IPS-NIHi7 (cell line): Measurements from ENCODE around the gene ADAMTS17.

Source experiments
- DNase-seq: peaks from one replicate; pipeline ENCODE4 v3.0.0; 2012; ENCODE audit warnings: mixed read lengths; ENCODE audit errors: extremely low spot score

ADAMTS17 gene

DNA sequence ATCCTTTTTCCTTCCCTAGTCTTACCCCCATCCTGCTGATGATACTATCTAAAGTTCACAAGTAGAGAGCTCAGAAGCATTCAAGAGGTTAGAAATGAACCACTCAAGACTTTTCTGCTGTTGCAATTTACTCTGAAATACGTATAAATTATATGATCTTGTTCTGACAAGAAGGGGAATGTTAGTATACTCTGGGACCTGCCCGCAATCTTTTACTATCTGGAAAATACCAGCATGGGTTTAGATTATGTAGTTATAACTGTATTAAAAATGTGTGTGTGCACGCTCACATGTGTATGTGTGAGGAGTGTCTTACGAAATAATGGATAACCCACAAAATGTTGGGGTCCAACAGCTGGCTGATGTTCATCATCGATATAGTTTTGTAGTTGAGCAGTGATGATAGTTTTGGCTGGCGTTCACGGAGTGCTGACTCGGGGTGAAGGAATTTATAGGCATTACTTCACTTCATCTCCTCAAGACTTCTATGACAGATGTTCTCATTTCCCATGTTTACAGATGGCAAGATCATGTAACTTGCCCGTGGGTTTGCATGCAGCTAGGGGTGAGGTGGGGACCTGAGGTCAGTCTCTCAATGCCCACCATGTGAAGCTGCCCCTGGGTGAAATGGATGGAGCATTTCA, 311.1 kb downstream of the ADAMTS17 start:
- no peak for DNase-seq

DNA sequence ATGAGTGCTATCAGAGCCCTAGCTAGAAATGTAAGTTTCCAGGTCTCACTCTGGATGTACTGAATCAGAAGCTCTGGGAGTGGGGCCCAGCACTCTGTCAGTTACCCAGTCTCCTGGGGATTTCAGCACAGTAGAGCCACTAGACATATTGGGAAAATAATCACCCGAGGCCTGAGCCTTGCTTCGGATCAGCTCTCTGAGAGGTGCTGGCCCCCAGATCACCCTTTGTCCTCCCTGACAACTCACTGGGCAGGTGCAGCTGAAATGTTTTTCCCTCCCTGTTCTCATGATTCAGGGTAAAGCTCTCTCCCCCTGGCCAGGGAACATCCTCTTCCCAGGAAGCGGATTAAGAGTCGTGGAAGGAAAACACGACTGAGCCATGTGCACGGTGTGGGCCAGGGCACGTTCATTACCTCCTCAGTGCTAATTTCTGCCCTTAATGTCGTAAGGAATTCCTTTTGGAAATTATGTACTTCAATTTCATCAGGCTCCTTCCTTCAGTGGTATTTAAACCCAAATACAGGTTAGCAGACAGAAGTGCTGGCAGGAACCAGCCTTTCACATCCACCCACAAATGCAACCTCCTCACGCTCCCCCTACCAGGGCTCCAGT, 311.8 kb downstream of the ADAMTS17 start:
- no peak for DNase-seq

GRCh38 chr15:100029045-100029444, 312.7 kb downstream of the ADAMTS17 start:
- DNase-seq: no peak

DNA sequence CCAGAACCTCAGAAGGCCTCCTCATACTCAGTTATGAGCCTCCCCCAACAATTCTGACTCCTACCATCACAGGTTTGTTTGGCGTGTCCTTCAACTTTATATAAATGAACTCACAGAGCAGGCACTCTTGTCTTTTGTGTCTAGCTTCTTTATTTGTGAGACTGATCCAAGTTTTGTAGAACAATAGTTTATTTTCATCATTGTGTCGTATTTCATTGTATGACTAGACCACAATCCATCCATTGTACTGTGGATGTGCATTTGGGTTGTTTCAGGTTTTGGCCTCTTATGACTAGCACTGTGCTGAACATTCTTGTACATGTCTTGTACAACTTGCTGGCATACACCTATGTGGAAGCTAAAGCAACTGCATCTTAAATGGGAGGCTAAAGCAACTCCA, 315.7 kb downstream of the ADAMTS17 start:
- no peak for DNase-seq

DNA sequence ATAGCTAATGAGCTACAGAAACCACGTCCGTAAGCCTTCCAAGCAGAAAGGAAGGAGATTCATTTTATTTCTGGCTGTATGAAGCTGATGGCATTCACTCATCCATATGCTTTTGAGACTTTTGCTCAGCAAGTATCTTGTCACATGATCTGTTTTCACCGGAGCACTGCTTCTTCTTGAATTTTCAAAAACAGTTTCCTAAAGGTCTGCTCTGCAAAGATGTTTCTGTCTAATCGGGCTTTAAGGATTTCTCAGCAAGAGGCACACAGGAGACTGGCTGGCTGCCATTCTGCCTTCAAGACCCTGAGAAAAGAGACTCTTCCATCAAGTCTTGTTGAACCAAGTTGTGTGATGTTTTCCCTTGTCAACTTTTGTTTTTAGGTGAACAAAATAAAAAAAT, 319.0 kb downstream of the ADAMTS17 start:
- no peak for DNase-seq

- no peak for DNase-seq
Measured at GRCh38 chr15:100022391-100022790, 319.4 kb downstream of the ADAMTS17 start.

- DNase-seq: no peak
Measured at GRCh38 chr15:100021653-100022052, 320.1 kb downstream of the ADAMTS17 start.

DNA sequence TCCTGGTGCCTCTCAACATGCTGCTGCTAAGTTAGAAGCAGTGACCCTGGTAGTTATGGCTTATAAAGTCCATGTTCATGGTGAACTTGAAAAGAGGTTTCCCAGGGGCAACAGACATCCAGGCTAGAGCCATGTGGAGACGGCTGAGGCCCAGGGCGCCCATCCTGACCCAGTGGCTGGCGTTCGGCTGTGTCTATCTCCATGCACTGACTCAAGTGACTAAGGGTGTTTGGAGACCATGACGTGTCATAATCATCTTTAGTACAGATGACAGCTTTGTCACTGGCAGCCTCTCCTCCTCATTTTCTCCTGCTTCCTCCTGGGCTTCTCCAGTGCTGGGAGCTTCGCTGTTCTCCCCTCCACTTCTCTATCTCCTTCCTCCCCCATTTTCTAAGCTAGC, 321.2 kb downstream of the ADAMTS17 start:
- DNase-seq: no peak

- DNase-seq: peak; percentile 83
Measured at GRCh38 chr15:100020189-100020588, 321.6 kb downstream of the ADAMTS17 start.

- DNase-seq: no peak
Measured at GRCh38 chr15:100019601-100020000, 322.2 kb downstream of the ADAMTS17 start.

GRCh38 chr15:100018191-100018590, 323.6 kb downstream of the ADAMTS17 start:
- no peak for DNase-seq

DNA sequence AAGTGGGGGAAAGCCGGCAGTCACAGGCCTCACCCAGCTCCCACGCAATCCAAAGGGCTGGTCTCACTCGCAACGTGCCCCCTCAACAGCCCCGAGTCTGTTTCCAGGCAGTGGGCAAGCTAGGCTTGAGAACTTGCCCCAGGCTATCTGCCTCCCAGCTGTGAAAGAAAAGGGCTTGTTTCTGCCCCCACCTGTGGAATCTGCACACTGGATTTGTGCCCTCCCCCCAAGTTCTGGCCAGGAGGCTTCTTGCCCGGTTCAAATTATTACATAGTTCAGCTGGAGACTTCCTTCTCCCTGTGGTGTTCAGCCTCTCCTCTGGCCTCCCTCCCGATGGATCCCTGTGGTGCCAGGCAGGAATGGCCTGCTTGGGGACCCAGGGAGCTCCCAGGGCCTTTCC, 324.6 kb downstream of the ADAMTS17 start:
- DNase-seq: no peak

DNA sequence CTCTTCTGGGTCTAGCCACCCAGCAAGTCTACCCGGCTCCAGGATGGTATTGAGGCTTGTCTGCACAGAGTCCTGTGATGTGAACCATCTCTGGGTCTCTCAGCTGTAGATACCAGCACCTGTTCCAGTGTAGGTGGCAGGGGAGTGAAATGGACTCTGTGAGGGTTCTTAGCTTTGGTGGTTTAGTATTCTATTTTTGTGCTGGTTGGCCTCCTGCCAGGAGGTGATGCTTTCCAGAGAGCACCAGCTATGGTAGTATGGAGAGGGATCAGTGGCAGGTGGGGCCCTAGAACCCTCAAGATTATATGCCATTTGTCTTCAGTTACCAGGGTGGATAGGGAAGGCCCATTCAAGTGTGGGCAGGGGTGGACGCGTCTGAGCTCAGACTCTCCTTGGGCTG, 325.1 kb downstream of the ADAMTS17 start:
- no peak for DNase-seq

- DNase-seq: no peak
Measured at GRCh38 chr15:100011235-100011634, 330.5 kb downstream of the ADAMTS17 start.

DNA sequence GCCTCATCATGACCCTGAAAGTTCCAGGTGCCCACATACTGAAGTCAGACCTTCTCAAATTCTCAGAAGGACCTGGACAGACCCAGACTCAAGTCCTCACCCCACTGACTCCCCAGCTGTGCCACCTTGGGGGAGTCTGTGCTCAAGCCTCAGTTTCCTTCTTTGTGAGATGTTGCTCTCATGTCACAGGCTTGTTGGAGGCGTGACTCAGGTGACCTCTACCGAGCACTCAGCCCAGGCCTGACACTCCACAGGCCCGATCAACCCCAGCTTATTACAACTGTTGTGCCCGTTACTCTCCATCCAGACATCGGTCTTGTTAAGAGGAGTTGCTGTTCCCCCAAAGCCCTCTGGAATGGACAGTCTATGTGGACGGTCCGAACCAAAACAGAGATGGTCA, 332.4 kb downstream of the ADAMTS17 start:
- no peak for DNase-seq

DNA sequence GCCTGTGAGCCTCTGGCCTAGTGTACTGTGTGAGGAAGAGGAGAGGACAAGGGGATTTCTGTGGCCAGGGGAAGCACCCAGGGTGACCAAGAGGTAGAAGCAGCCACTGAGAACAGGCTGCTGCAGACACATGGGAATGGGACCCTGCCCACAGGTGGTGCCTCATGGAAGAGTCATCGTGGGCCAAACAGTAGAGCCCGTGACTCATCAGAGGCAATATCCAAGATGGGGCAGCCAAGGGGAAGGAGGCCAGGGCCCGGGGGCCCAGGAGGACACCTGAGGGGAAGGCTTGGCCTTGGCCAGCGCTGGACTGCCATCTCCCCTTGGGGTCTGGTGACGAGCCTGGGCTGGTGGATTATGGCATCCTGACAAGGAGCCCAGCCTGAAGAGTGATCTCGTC, 333.5 kb downstream of the ADAMTS17 start:
- DNase-seq: no peak

GRCh38 chr15:100007609-100008008, 334.2 kb downstream of the ADAMTS17 start:
- DNase-seq: no peak

GRCh38 chr15:100005715-100006114, 336.1 kb downstream of the ADAMTS17 start:
- no peak for DNase-seq

GRCh38 chr15:100005013-100005412, 336.8 kb downstream of the ADAMTS17 start:
- no peak for DNase-seq

- DNase-seq: no peak
Measured at GRCh38 chr15:100002787-100003536, 338.8 kb downstream of the ADAMTS17 start.

DNA sequence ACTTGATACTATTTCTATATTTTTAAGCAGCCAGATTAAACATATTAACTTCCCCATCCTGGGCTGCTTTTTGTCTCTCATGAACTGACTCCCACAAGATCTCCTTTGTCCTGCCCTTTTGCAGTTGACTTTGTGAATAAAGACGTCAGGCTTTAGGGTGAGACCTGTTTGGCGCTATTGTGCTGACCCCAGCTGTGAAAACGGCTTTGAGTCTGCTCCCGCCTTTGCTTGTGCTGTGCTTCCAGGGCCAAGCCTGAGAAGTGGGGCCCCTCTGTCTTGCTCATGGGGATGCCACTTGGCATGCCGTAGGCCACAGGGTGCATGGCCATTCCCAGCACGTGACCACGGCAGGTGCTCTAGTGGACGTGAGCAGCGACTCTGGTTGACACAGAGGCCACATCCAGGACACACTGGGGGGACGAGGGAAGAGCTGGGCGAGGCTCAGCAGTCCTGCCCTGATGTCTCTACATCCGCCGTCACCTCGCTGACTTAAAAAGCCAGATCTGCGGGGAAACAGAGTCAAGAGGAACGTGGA, 339.6 kb downstream of the ADAMTS17 start:
- no peak for DNase-seq

DNA sequence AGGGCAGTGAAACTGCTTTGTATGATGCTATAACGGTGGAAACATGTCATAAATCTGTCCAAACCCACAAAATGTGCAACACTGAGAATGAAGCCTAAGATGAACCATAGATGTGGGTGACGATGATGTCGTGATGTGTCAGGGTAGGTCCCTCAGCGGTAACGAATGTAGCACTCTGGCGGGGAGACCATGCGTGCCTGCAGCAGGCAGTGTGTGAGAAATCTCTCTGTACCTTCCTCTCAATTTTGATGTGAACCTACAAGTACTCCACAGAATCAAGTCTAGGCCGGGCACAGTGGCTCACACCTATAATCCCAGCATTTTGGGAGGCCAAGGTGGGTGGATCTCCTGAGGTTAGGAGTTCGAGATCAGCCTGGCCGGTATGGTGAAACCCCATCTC, 340.4 kb downstream of the ADAMTS17 start:
- DNase-seq: no peak
